Measurements from ENCODE around the gene ZNF420. TPM values are rescaled to one million over a fixed set of nuclear protein-coding genes. Genes with fewer than 3 reads are reported as not detected.
"Not testable (repeated sequence)": the region's sequence is repeated elsewhere in the genome, so short reads cannot be mapped to it uniquely, and the experiment has no call there.

The ZNF420 gene
- polyA plus RNA-seq (ENCODE audit: insufficient read length in 3 of 3): 10 to 100 TPM; 25.9 to 27.9 (median 26.6) TPM

DNA sequence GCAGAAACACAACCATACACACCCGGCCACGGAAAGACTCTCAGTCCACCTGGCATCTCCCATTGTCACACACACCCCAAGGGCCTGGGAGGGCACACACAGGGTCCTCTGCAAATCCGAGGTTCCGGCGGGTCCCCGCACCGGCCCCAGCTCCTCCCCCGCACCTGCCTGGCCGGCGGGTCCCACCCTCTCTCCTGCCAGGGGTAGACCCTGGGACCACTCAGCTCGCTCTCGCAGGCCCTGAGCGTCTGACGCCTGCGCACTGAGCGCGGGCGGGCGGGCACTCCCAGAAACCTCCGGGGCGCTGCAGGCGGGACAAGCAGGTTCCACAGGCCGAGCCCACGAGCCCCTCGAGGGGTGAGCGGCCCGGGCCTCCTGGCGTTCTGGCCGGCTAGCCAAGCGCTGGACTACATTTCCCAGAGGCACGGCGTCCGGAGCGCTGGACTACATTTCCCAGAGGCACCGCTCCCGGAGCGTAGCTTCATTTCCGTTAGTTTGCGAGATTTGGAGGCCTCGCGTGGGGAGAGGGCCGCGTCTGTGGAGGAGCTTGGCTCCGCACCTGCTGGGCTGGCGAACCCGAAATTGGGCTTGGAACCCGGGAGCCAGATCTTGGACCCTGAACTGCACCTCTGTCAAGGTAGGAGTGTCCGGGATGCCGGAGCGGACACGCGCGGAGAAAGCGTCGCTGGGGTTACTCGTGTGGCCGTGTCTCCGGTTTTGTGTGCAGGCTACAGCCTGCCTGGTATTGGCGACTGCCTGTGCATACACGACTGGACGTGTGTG lies at the start of gene ZNF420:
ZNF420 (plus strand) TSS at position 500 of the 783 bp plus-strand sequence. CDS start 10,686 bp downstream, outside the sequence.
- DNase-seq (ENCODE audit: low read depth in 3 of 3, low spot score in 2 of 3): peak; percentile 86 to 96 (median 92)

DNA sequence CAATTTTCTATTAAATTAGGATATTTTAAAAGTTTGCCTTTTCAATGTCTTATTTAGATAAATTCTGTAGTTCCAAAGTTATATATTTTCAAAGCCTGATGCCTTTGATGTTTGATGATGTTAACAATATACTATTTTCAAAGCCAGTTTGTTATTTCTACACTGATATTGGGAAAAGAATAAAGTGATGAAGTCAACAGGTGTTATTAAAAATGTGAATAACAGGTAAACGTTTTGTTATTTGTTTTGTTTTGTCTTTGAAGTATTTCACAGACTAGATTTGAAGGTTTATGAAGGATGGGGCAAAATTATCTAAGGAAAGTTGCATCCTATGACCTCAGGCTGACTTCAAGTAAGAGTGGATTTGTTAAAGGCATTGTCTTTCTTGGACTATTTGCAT lies 33.1 kb upstream of the ZNF420 start:
- DNase-seq (ENCODE audit: low read depth in 3 of 3, low spot score in 2 of 3): no peak

DNA sequence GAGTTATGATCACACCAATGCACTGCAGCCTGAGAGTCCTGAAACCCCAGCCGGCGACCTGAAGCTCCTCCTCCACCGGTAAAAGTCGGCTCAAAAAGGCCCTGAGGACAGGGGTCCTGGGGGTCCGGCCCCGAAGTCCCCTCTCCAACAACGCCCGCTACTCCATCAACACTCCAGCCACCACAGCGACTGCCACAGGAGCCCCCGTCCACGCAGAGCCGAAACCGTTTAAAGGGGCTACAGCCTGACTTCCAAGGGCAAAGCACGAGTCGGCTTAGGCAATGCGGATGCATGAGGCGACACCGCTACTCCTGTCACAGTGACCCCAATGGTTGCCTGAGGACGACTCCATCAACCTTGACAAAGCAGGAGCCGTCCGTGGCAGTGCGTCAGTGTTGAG lies 22.9 kb upstream of the ZNF420 start:
- DNase-seq (ENCODE audit: low read depth in 3 of 3, low spot score in 2 of 3): no peak

DNA sequence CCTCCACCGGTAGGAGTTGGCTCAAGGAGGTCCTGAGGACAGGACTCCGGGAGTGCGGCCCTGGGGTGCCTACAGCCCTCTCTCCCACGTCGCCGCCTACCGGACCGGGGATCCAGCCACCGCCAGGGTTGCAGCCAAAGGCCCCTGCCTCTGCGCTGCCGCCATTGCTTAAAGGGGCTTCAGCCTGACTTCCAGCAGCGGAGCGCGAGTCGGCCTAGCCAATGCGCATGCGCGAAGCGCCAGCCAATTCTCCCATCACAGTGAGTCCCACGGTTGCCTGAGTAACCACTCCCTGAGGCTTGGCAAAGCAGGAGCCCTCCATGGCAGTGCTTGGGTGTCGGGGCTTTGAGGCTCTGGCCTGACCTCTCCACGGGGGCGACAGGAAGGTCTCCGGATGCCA lies 21.5 kb upstream of the ZNF420 start:
- DNase-seq (ENCODE audit: low read depth in 3 of 3, low spot score in 2 of 3): no peak

DNA sequence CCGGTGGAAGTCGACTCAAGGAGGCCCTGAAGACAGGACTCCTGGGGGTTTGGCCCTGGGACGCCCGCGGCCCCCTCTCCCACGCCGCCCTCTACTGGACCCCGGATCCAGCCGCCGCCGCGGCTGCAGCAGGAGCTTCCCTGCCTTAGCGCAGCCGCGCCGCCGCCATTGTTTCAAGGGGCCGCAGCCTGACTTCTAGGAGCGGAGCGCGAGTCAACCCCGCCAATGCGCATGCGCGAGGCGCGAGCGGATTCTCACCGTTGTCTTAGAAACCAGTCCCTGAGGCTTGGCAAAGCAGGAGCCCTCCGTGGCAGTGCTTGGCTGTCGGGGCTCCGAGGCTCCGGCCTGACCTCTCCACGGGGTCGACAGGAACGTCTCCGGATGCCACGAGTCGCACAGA lies 19.1 kb upstream of the ZNF420 start:
- DNase-seq (ENCODE audit: low read depth in 3 of 3, low spot score in 2 of 3): no peak

DNA sequence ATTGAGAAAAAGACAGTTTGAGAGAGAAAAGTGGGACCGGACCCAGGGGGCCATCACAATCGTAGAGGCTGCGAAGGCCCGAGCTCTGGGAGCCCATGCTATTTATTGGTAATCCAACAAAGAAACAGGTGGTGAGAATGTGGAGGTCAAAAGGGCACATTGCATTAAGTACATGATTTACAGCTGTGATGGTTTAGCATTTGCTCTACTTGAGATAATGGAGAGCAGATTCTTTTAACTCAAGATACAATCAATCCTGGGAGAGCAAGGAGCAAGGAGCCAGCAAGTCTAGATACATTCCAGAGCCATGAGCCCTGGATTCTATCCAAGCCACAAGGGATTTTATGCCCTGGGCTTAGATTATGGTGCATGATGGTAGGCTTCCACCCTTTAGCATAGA lies 13.3 kb upstream of the ZNF420 start:
- DNase-seq (ENCODE audit: low read depth in 3 of 3, low spot score in 2 of 3): not testable (repeated sequence)

DNA sequence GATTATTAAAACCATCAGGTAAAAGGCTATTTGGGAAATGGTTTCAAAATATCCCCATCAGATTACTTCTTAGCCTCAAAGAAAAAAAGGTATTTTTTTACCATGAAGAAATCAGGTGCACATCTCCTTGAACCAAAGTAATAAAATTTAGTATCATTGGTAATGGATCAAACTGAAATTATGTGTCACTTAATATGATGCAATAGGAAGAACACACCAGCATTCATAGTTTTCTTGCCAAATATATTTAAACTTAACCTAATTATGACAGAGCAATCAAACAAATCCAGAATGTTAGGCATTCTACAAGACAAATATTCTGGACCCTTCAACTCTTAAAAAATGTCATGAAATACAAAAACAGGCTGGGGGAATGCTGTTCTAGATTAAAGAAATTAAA lies 4.1 kb upstream of the ZNF420 start:
- no peak for DNase-seq (ENCODE audit: low read depth in 3 of 3, low spot score in 2 of 3)

DNA sequence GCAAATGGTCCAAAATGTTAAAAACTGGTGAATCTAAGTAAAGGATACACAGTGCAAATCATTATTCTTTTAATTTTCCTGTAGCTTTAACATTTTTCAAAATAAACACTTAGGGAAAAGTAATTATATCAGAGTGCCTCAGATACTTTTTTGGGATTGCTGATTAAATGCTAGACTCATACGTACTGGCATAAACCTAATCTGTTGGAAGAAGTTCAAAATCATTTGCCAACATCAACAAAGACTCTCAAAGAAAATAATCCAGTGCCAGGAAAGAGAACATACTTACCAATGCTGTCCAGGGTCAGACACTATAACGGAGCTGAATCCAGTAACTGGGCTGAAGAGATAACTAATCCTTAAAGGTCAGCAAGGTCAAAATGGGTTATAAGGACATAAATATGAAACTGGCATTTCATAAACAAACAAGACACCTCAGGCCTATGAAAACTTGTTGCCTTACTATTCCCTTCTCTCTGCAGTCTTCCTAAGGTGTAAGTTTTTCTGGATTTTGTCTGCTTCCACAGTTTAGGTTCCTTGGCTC lies 3.3 kb upstream of the ZNF420 start:
- DNase-seq (ENCODE audit: low read depth in 3 of 3, low spot score in 2 of 3): no peak

DNA sequence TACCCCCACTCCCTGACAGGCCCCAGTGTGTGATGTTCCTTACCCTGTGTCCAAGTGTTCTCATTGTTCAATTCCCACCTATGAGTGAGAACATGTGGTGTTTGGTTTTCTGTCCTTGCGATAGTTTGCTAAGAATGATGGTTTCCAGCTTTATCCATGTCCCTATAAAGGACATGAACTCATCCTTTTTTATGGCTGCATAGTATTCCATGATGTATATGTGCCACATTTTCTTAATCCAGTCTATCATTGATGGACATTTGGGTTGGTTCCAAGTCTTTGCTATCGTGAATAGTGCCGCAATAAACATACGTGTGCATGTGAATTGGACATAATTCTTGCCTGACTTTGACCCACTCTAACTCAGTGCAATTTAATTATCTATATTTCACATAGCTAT lies 1.7 kb upstream of the ZNF420 start:
- DNase-seq (ENCODE audit: low read depth in 3 of 3, low spot score in 2 of 3): not testable (repeated sequence)

DNA sequence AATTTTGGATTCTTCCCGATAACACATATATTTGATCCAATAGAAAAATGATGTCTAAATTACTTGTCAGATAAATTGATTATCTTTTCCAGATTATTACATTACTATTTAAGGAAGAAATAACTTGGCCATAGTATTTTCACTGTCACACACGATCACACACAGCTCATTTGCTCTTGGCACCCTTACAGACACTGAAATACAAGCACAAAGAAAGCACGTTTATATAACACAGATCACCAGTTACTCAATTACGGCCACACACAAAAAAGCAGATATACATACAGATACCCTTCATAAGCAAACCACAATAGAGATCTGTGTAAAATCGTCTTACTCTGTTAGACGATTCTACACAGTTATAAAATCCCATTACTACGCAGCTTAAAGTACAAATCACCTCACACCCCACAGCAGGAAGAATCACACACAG lies 716 bp upstream of the ZNF420 start:
- DNase-seq (ENCODE audit: low read depth in 3 of 3, low spot score in 2 of 3): peak in 2 of 3 donors; percentile 29 to 58

DNA sequence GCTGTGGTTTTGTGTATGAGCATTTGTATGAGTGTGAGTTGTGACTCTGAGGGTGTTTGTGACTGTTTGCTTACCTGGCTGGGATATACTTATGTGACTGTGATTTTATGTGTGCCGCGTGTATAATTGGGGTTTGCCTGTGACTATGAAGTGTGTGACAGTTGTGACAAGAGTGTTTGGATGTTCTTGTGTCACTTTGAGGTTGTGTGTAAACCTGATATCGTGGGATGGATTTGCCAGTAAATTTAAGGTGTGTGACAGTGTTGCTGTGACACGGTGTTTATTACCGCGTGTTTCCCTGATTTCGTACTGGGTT lies 442 bp downstream of the ZNF420 start:
- DNase-seq (ENCODE audit: low read depth in 3 of 3, low spot score in 2 of 3): peak in 2 of 3 donors; percentile 10 to 27

DNA sequence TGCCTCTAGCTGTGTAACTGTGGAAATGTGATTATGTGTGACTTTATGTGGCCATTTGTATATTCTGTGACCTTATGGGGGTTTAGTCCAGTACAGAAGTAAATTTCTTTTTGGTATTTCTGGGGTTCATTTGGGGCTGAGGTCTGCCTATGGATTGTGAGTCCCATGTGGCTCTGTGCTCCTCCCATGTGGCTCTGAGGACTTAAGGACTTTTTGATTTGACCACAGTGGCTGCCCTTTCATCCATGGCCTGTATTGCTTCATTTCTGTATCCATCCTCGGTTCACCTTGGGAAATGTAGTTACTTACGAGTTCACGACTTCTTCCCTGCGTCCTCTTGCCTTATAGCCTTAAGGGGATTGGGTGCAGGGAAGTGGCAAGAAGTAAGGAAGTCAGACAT lies 1.0 kb downstream of the ZNF420 start:
- DNase-seq (ENCODE audit: low read depth in 3 of 3, low spot score in 2 of 3): no peak

DNA sequence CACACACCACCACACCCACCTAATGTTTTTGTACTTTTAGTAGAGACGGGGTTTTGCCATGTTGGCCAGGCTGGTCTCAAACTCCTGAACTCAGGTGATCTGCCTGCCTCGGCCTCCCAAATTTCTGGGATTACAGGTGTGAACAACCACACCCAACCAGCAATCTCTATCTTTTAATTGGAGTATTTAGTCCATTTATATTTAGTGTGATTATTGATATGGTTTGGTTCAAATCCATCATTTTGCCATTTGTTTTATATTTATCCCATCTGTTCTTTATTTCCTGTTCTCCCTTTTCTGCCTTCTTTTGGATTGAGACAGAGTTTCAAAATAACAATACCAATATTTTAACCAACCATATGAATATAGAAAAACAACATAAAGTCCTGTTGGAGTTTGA lies 4.1 kb downstream of the ZNF420 start:
- no peak for DNase-seq (ENCODE audit: low read depth in 3 of 3, low spot score in 2 of 3)

DNA sequence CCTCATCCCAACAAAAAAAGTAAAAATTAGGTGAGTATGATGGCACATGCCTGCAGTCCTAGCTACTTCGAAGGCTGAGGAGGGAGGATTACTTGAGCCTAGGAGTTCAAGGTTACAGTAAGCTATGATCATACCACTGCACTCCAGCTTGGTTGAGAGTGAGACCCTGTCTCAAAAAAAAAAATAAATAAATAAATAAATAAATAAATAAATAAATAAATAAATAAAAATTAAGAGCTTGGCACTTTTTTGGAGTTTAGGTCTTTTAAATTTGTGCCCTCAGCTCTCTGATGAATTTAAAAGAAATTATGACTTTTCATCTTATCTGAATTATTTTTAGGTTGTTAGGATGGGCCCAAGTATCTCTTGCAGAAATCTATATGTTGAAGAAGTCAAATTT lies 8.9 kb downstream of the ZNF420 start:
- no peak for DNase-seq (ENCODE audit: low read depth in 3 of 3, low spot score in 2 of 3)

DNA sequence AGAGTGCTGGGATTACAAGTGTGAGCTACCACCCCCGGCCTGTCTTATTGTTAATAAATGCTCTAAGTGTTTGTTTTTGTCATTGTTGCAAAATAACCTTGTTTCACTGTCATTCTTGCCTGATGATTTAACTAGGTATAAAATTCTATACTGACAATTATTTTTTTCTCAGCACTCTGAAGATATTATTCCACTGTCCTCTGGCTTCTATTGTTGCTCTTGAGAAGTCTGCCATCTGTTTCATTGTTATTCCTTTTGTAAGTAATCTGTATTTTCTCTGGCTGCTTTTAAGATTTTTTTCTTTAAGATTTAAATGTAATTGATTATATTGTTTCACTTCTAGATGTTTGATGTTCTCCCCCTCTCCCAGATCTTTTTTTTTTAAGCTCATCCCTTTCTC lies 17.6 kb downstream of the ZNF420 start:
- DNase-seq (ENCODE audit: low read depth in 3 of 3, low spot score in 2 of 3): no peak

DNA sequence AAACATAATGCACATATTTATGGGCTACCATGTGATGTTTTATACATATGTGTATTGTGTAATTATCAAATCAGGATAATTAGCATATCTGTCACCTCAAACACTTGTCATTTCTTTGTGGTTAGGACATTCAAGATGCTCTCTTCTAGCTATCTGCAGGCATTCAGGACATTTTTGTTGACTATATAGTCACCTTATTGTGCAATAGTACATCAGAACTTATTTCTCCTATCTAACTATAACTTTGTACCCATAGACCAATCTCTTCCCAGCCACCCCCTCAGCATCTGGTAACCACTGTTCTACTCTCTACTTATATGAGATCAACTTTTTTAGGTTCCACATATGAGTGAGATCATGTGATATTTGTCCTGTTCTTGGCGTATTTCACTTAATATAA lies 20.3 kb downstream of the ZNF420 start:
- no peak for DNase-seq (ENCODE audit: low read depth in 3 of 3, low spot score in 2 of 3)

DNA sequence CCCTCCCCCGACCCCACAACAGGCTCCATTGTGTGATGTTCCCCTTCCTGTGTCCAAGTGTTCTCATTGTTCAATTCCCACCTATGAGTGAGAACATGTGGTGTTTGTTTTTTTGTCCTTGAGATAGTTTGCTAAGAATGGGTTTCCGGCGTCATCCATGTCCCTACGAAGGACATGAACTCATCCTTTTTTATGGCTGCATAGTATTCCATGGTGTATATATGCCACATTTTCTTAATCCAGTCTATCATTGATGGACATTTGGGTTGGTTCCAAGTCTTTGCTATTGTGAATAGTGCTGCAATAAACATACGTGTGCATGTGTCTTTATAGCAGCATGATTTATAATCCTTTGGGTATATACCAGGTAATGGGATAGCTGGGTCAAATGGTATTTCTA lies 25.9 kb downstream of the ZNF420 start:
- not testable (repeated sequence) for DNase-seq (ENCODE audit: low read depth in 3 of 3, low spot score in 2 of 3)

DNA sequence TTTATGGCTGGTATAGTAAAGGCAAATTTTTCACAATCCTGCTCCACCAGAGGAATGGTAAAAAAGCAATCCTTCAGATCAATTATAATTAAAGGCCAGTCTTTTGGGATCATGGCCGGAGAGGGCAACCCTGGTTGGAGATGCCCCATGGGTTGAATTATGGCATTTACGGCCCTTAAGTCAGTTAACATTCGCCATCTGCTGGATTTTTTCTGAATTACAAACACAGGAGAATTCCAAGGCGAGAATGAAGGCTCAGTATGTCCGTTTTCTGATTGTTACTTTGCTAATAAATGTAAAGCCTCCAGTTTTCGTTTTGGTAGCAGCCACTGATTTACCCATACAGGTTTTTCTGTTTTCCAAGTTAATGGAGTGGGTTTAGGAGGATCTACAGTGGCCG lies 33.5 kb downstream of the ZNF420 start:
- DNase-seq (ENCODE audit: low read depth in 3 of 3, low spot score in 2 of 3): not testable (repeated sequence)

DNA sequence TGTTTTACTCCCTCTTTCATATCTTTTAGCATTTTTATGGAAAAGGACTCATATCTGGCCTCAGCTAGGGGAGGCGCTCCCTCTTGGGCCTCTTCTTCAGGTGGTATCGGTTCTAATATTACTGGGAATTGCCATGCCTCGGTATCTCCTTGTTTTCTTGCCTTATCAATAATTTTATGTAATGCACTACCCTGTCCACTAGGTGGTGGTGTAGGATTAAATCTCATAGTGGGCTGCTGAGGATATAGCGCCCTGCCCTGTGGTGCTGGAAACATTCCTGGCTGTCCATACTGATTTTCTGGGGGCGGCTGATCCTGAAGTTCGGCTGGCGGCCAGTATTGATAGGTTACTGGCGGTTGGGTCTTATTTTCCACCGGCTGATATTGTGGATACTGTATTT lies 35.8 kb downstream of the ZNF420 start:
- DNase-seq (ENCODE audit: low read depth in 3 of 3, low spot score in 2 of 3): no peak

DNA sequence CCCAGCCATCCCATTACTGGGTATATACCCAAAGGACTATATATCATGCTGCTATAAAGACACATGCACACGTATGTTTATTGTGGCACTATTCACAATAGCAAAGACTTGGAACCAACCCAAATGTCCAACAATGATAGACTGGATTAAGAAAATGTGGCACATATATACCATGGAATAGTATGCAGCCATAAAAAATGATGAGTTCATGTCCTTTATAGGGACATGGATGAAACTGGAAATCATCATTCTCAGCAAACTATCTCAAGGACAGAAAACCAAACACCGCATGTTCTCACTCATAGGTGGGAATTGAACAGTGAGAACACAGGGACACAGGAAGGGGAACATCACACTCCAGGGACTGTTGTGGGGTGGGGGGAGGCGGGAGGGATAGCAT lies 43.9 kb downstream of the ZNF420 start:
- DNase-seq (ENCODE audit: low read depth in 3 of 3, low spot score in 2 of 3): not testable (repeated sequence)

DNA sequence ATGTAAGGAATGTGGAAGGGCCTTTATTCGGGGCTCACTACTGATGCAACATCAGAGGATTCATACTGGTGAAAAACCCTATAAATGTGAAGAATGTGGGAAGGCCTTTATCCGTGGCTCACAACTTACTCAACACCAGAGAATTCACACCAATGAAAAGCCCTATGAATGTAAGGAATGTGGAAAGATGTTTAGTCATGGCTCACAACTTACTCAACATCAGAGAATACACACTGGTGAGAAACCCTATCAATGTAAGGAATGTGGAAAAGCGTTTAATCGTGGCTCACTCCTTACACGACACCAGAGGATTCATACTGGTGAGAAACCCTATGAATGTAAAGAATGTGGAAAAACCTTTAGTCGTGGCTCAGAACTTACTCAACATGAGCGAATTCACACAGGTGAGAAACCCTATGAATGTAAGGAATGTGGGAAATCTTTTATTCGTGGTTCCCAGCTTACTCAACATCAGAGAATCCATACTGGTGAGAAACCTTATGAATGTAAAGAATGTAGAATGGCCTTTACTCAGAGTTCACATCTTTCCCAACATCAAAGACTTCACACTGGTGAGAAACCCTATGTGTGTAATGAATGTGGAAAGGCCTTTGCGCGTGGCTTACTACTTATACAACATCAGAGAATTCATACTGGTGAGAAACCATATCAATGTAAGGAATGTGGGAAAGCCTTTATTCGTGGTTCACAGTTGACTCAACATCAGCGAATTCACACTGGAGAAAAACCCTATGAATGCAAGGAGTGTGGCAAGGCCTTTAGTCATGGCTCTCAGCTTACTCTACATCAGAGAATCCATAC lies 50.0 kb downstream of the ZNF420 start:
- no peak for DNase-seq (ENCODE audit: low read depth in 3 of 3, low spot score in 2 of 3)

DNA sequence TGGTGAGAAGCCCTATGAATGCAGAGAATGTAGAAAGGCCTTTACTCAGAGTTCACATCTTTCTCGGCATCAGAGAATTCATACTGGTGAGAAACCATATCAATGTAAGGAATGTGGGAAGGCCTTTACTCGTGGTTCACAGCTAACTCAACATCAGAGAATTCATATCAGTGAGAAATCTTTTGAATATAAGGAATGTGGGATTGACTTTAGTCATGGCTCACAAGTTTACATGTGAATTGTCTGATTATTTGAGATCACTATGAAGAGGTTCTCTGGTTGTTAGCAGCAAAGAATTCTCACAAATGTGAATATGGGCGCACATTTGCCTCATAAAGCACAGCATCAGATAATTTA lies 50.6 kb downstream of the ZNF420 start:
- no peak for DNase-seq (ENCODE audit: low read depth in 3 of 3, low spot score in 2 of 3)

Data from right renal cortex interstitium (tissue), 3 donors.